Mesodermal cell (in vitro differentiated cells): ENCODE measurements around the gene PNPLA1.

ENCODE experiments used
- H3K27ac ChIP-seq: 2 replicates; pipeline ENCODE4 v1.7.0; 2013; ENCODE audit warnings: mild to moderate bottlenecking, low read depth, low read length, moderate library complexity; ENCODE audit not compliant: severe bottlenecking
- H3K36me3 ChIP-seq: 2 replicates; pipeline ENCODE4 v1.7.1; 2013; ENCODE audit warnings: mild to moderate bottlenecking, low read length, moderate library complexity; ENCODE audit not compliant: control insufficient read depth, insufficient read depth
- H3K4me1 ChIP-seq: one replicate; pipeline ENCODE4 v1.7.1; 2013; ENCODE audit warnings: mild to moderate bottlenecking, low read length; ENCODE audit not compliant: insufficient read depth, control insufficient read depth, poor library complexity, severe bottlenecking
- H3K4me3 ChIP-seq: 2 replicates; pipeline ENCODE4 v1.7.0; 2013; ENCODE audit warnings: low read length, control low read depth, mild to moderate bottlenecking; ENCODE audit not compliant: insufficient read depth, poor library complexity, severe bottlenecking; ENCODE audit errors: extremely low read depth
- H3K9me3 ChIP-seq: 2 replicates; pipeline ENCODE4 v1.7.1; 2013; ENCODE audit warnings: mild to moderate bottlenecking, low read length, moderate library complexity; ENCODE audit not compliant: control insufficient read depth
- WGBS, 2 experiments: methylation state at CpG; one replicate each; pipeline ENCODE4 v1.1.5; 2013; ENCODE audit warnings: missing lambda C conversion rate in 2 of 2; ENCODE audit not compliant: insufficient coverage in 2 of 2; 5-methylcytosine and 5-hydroxymethylcytosine counted together

Gene PNPLA1

DNA sequence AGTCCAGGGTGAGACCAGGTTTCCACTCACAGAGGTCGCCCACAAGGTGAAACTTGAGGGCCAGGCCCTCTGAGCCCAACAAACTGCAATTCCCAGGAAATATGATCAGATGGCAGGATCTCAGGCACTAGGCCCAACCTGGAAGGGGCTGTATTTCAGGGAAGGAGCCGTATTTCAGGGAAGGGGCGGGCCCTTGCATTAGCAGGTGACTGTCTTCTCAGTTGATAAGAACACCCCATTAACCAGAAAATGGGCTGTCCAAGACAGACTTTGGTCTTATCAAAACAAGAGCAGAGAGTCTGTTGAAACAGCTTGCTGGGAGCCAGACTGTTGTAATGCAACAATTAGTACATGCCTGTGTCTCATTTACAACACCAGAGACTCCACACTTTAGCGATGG, 77.8 kb downstream of the PNPLA1 start:
- Histone ChIP-seq H3K27ac (no peak overlapping the region), H3K36me3 (no peaks in the 10 kb centered on the region), H3K9me3 (no peaks in the 10 kb centered on the region), H3K4me1 (peaks cover 16% of the 10 kb centered on the region), H3K4me3 (no peak overlapping the region)
- 90 to 100% methylated on average over 3 of the region's 4 CpGs for WGBS, 2 experiments

DNA sequence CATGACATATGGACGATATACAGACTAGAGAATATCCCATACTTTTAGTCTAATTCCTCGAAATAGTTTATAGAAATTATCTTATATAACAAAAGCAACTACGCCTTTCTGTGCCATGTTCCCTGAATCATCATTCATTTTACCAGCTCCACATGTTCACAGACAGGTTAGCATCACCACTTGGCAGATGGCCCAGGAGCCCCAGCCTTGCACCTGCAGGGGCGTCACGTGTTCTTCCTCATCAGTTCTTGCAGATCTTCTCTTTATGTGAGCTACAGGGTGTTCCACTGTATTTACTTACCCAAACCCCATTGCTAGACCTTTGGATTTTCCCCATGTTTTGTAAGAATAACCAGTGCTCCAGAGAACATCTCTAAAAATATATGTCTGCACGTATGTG, 79.4 kb downstream of the PNPLA1 start:
- WGBS, 2 experiments: 81 to 100% methylated on average over 2 to 3 of the region's 6 CpGs
- Histone ChIP-seq H3K9me3 (no peaks in the 10 kb centered on the region), H3K27ac (no peak overlapping the region), H3K36me3 (no peaks in the 10 kb centered on the region), H3K4me3 (no peak overlapping the region), H3K4me1 (peaks cover 16% of the 10 kb centered on the region)

DNA sequence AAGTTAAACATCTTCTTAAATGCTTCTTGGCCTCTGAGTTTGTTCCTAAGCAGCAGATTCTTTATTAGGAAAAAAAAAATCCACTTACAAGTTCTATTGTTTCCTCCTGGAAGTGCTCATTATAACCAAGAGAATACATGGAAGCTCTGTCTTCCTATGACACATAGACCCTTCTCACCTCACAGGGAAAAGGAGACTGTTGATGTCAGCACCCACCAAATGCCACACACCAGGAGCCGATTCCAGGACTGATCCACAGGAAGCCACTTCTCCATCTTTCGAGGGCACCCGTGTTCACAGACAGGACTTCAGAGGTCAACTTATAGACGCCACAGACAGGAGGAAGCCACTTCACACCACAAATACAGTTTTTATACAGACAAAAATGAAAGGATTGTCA, 80.2 kb downstream of the PNPLA1 start:
- Histone ChIP-seq H3K27ac (peak overlapping the region; percentile 91), H3K4me3 (no peak overlapping the region), H3K9me3 (no peaks in the 10 kb centered on the region), H3K36me3 (no peaks in the 10 kb centered on the region), H3K4me1 (peaks cover 16% of the 10 kb centered on the region)
- 89% methylated on average over 2 of the region's 4 CpGs; no CpG with 5 or more reads in 1 of the 2 experiments for WGBS, 2 experiments

GRCh38 chr6:36350681-36351571, 81.1 kb downstream of the PNPLA1 start:
- no peaks in the 10 kb centered on the region for H3K9me3 ChIP-seq
- H3K4me3 ChIP-seq: no peak overlapping the region
- peaks cover 16% of the 10 kb centered on the region for H3K4me1 ChIP-seq
- H3K27ac ChIP-seq: peak overlapping the region; percentile 91
- H3K36me3 ChIP-seq: no peaks in the 10 kb centered on the region
- WGBS, 2 experiments: 84 to 85% methylated on average over 11 to 12 of the region's 15 CpGs

- H3K36me3 ChIP-seq: no peaks in the 10 kb centered on the region
- no peak overlapping the region for H3K27ac ChIP-seq
- peaks cover 14% of the 10 kb centered on the region for H3K4me1 ChIP-seq
- H3K4me3 ChIP-seq: no peak overlapping the region
- H3K9me3 ChIP-seq: no peaks in the 10 kb centered on the region
- WGBS, 2 experiments: 95 to 96% methylated on average over 3 to 7 of the region's 8 CpGs
Measured at GRCh38 chr6:36352477-36353157, 82.8 kb downstream of the PNPLA1 start.

- peaks cover 17% of the 10 kb centered on the region for H3K4me1 ChIP-seq
- no peaks in the 10 kb centered on the region for H3K36me3 ChIP-seq
- H3K4me3 ChIP-seq: no peak overlapping the region
- 90% methylated on average over 3 of the region's 4 CpGs; no CpG with 5 or more reads in 1 of the 2 experiments for WGBS, 2 experiments
- no peaks in the 10 kb centered on the region for H3K9me3 ChIP-seq
- H3K27ac ChIP-seq: no peak overlapping the region
Measured at GRCh38 chr6:36353411-36353915, 83.6 kb downstream of the PNPLA1 start.

- Histone ChIP-seq H3K4me1 (peaks cover 17% of the 10 kb centered on the region), H3K4me3 (no peak overlapping the region), H3K27ac (no peak overlapping the region), H3K36me3 (no peaks in the 10 kb centered on the region), H3K9me3 (no peaks in the 10 kb centered on the region)
- WGBS, 2 experiments: 83 to 100% methylated on average over 1 of the region's 4 CpGs
Measured at GRCh38 chr6:36355819-36356218, 86.0 kb downstream of the PNPLA1 start.

GRCh38 chr6:36357872-36358225, 88.0 kb downstream of the PNPLA1 start:
- H3K36me3 ChIP-seq: no peaks in the 10 kb centered on the region
- peaks cover 7% of the 10 kb centered on the region for H3K4me1 ChIP-seq
- H3K9me3 ChIP-seq: no peaks in the 10 kb centered on the region
- WGBS, 2 experiments: 93 to 100% methylated on average over 3 of the region's 3 CpGs
- H3K4me3 ChIP-seq: no peak overlapping the region
- H3K27ac ChIP-seq: no peak overlapping the region
